Epithelial cell of esophagus (primary cell): ENCODE data around the gene MRPS2.
"Not testable (repeated sequence)": the region's sequence is repeated elsewhere in the genome, so short reads cannot be mapped to it uniquely, and the experiment has no call there.

ENCODE experiments used
- DNase-seq: peaks from one replicate; pipeline ENCODE4 v3.0.0; 2010; ENCODE audit warnings: low read depth
- H3K4me3 ChIP-seq: 2 replicates; pipeline ENCODE4 v1.5.1; 2011; ENCODE audit warnings: mild to moderate bottlenecking, low read length, control low read depth
- TF ChIP-seq, protein P1 (sequence below): IDR thresholded peaks from 2 replicates; pipeline ENCODE4 v1.5.1; 2011; ENCODE audit warnings: low read depth, mild to moderate bottlenecking, low read length, control low read depth, inconsistent platforms; ENCODE audit not compliant: insufficient read depth; ENCODE audit errors: missing control alignments

MRPS2 gene

DNA sequence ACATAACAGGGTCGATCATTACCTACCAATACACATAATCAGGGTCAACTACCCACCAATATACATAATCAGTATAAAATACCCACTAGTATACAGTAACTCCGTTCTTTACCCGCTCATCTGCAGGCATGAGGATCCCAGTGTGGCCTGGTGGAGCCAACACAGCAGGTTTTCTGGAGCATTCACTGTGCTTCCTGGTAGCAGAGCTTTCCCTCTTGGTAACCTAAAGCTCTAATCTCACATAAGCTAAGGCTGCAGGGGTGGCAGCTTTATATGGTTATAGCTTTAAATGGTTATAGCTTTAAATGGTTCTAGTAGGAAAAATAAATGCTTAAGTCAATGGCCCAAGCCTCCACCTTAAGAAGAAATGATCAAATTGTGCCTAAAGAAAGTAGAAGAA lies 32.6 kb downstream of the MRPS2 start:
- no peak for DNase-seq
- TF ChIP-seq, protein P1, sequence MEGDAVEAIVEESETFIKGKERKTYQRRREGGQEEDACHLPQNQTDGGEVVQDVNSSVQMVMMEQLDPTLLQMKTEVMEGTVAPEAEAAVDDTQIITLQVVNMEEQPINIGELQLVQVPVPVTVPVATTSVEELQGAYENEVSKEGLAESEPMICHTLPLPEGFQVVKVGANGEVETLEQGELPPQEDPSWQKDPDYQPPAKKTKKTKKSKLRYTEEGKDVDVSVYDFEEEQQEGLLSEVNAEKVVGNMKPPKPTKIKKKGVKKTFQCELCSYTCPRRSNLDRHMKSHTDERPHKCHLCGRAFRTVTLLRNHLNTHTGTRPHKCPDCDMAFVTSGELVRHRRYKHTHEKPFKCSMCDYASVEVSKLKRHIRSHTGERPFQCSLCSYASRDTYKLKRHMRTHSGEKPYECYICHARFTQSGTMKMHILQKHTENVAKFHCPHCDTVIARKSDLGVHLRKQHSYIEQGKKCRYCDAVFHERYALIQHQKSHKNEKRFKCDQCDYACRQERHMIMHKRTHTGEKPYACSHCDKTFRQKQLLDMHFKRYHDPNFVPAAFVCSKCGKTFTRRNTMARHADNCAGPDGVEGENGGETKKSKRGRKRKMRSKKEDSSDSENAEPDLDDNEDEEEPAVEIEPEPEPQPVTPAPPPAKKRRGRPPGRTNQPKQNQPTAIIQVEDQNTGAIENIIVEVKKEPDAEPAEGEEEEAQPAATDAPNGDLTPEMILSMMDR = no peak
- no peak overlapping the region for H3K4me3 ChIP-seq

DNA sequence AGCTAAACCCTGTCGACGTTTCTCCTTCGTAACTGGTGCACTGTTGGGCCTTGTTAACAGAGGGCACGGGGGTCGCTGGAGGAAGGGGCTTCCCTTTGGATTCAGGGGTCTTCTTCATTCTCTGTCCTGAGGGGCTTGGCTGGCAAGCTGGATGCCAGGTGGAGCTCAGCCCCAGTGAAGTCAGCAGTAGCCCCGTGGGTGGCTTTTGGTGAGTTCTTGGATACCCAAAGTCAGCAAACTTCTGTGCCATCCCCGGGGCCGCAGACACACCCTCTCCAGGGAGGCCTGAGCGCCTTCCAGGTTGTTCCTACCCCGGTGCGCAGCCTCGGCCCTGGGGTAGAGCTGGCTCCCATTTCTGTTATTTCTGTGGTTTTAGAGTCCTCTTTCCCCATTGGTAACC lies 33.2 kb downstream of the MRPS2 start:
- no peak for DNase-seq
- H3K4me3 ChIP-seq = no peak overlapping the region
- TF ChIP-seq, protein P1 = no peak

DNA sequence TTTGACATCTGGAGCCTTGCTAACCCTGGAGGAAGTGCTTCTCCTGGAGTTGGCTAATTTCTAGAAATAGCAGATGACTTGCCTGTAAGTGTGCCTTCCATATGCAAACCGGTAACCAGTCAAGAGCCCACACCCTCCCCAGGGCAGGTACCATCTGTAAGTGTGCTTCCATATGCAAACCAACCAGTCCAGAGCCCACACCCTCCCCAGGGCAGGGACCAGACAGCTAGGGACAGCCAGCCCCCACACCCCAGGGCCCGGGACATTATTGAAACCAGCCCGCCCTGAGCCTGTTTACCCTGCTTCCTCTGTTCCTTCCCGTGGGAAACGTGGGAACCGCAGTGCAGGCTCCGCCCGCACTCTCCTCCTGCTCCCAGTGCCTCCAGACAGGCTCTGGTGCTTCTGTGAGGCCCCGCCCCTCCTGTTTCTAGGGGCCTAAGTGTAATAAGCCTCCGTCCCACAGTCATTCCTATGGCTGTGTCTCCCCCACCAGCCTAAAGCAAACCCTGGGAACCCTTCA lies 33.8 kb downstream of the MRPS2 start:
- not testable (repeated sequence) for H3K4me3 ChIP-seq, DNase-seq

DNA sequence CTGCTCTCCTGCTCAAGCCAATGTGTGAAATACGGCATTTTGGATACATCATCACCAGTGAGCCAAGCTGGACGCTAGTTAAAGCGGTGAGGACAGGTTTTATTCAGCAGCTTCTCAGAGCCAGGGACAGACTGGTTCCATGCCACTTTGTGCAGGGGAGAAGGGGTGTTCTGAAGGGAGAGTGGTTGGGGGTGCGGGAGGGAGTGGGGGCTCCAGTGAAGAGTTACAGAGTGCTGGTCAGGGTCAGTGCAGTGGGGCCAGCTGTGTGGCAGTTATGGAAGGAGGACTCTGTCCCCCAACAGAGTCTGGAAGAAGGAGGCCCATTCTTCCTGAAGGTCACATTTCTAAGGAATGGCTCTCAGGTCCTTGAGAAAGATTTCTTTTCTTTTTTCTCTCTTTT lies 34.3 kb downstream of the MRPS2 start:
- DNase-seq, H3K4me3 ChIP-seq: not testable (repeated sequence)

DNA sequence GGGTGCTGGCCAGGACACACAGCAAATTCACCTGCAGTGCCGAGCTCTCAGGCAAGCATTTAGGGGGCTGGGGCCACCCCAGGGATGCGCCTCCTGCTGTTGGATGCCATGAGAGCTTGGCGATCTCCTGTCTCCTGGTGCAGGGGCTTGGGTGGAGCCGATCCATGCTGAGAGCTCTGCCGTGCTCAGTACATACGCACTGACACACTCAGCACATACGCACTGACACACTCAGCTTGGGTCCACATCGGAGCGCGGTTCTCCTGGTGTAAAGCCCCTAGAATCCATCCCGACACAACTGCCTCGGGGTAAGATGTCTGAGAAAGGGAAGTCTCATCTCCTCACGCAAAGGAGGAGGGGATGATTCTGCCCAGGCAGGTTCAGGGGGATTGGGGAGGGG lies 35.1 kb downstream of the MRPS2 start:
- DNase-seq, H3K4me3 ChIP-seq: not testable (repeated sequence)

DNA sequence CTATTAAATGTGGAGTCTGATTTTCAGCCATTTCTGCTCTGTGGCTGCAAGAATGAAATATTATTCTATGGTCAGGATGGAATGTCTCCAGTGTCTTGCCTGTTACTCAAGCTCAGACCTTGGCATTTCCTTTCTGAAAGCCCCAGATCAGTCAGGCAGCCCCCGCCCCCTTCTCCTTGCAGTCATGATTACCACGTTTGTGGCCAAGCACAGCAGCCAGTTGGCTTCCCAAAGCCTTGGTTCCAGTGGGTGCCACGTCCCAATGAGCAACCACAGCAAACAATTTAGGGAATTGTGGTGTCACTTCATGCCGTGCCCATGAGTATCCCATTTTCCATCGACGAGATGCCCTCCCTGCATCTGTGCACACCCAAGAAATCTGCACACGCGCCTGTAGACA lies 35.7 kb downstream of the MRPS2 start:
- no peak overlapping the region for H3K4me3 ChIP-seq
- TF ChIP-seq, protein P1 = no peak
- DNase-seq = no peak

DNA sequence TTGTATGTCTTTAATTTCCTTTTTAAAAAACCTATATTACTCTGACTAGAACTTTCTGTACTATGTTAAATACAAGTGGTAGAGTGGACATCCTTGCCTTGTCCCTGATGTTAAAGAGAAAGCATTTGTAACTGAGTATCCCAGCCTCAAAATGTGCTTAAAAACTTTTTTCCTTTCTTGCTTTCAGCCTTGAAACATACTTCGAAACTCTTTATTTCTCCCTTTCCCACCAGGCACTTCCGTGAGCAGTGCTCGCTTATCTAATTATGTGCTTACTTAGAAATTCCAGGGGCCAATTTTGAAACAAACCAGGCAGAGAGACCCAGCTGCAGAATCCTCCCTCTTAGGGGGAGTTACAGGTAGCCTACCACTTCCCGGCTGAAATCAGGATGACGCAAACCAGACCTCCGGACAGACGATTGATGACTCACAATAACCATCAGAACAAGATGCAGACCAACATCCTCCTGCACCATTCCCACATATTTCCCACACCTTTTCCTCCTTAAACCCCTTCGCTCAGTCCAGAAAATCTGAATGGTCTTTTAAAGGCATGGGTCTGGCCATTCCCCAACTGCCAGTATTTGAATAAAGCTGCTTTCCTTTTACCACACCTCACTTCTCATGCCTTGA lies 42.9 kb downstream of the MRPS2 start:
- not testable (repeated sequence) for H3K4me3 ChIP-seq, DNase-seq

DNA sequence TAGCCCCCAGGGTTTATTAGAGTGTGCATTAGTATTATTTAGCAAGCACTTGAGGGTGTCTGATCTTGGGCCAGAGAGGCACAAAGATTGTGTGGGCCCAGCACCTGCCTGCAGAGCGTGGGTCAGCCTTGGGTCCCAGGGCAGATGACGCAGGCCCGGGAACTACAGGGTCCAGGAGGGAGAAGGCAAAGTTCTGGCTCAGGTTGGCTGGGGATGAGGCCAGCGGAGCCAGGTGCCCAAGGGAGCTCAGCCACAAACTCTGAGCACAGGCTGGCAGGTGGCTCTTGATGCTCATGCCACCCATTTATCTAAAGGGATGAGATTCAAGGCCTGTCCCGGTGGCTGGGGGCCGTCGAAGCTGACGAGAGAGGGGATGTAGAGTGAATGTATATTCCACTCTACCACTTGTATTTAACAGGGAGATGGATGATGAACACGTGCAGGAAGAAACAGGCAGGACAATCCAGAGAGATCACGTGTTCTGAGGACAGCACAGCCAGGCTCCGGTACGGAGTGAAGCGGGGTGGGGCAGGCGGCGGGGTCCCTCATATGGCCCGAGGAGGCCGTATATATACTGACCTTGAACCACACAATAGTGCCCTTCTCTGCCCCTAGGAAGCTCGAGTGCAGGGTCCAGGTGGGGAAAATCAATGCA lies 44.6 kb downstream of the MRPS2 start:
- DNase-seq = no peak
- H3K4me3 ChIP-seq = no peak overlapping the region
- TF ChIP-seq, protein P1 = no peak

DNA sequence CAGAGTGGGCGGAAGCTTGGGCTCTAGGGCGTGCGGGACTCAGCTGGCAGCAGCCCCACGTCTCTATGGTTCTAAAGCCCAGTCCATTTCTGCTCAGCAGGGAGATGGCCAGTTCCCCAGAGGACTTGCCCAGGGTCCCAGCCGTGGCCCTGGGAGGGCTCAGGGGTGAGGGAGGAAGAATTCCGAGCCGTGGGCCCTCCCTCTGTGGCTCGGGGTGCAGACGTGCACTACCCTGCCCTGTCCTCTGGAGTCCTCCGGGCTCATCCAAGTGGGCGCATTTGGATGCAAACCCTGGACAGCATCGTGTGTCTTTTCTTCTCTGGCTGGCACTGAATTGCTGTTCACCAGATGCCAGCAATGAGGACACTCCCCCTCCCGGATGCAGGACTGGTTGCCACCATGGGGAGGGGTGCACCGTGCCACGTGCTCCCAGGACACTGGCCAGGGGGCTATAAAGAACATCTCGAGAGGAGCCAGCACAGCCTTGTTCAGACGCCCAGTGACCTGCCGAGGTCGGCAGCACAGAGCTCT lies 45.2 kb downstream of the MRPS2 start, which contains the start of gene OBP2A:
Gene OBP2A, plus strand, starts transcription at position 481 of the 531 bp plus-strand sequence. CDS start 55 bp downstream, outside the sequence.
- DNase-seq, H3K4me3 ChIP-seq: not testable (repeated sequence)

DNA sequence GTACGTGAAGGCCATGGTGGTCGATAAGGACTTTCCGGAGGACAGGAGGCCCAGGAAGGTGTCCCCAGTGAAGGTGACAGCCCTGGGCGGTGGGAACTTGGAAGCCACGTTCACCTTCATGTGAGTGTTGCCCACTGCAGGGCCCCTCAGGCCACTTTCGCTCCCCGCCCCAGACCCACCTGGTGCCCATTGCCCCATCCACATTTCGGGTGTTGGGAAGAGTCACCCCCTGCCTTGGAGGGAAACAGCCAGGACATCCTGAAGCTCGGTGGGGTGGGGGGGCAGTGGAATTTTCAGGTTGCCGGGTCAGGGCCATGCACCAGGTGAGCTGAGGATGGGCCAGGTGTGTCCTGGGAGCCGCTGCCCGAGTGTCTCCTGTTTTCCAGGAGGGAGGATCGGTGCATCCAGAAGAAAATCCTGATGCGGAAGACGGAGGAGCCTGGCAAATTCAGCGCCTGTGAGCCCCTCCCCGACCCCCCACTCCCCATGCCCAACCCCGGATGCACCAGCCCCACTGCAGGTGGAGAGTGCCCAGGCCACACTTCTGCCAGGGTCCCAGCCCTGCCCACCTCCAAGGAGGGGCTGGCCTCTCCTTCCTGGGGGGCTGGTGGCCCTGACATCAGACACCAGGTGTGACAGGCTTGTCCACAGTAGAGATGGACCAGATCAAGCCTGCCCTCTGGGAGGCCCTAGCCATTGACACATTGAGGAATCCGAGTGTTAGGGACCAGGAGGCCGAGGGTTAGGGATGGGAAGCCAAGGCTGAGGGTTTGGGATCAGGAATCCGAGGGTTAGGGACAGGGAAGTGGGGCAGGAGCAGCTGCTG lies 46.5 kb downstream of the MRPS2 start:
- DNase-seq, H3K4me3 ChIP-seq: not testable (repeated sequence)
